Rectal smooth muscle tissue (tissue), 1 donor: ENCODE data around the gene MVB12B.

Experiments
- H3K27ac ChIP-seq: one replicate; pipeline ENCODE4 v1.7.0; 2013; ENCODE audit warnings: low read depth, low read length, inconsistent platforms
- H3K27me3 ChIP-seq: one replicate; pipeline ENCODE4 v1.7.0; 2013; ENCODE audit warnings: low read length; ENCODE audit not compliant: control insufficient read depth, insufficient read depth
- H3K36me3 ChIP-seq: one replicate; pipeline ENCODE4 v1.7.0; 2013; ENCODE audit warnings: low read length; ENCODE audit not compliant: control insufficient read depth, insufficient read depth
- H3K4me1 ChIP-seq: one replicate; pipeline ENCODE4 v1.7.0; 2013; ENCODE audit warnings: low read length; ENCODE audit not compliant: control insufficient read depth, insufficient read depth
- H3K4me3 ChIP-seq: one replicate; pipeline ENCODE4 v1.7.0; 2013; ENCODE audit warnings: low read length
- H3K9ac ChIP-seq: one replicate; pipeline ENCODE4 v1.7.0; 2013; ENCODE audit warnings: low read length

The MVB12B gene

GRCh38 chr9:126363847-126364671 lies 37.4 kb downstream of the MVB12B start:
- Histone ChIP-seq H3K36me3 (no peaks in the 10 kb centered on the region), H3K4me1 (no peaks in the 10 kb centered on the region), H3K27me3 (no peaks in the 10 kb centered on the region), H3K9ac (no peak overlapping the region), H3K27ac (no peak overlapping the region), H3K4me3 (no peak overlapping the region)

GRCh38 chr9:126365780-126366179 lies 39.2 kb downstream of the MVB12B start:
- Histone ChIP-seq H3K4me3 (no peak overlapping the region), H3K27ac (no peak overlapping the region), H3K27me3 (no peaks in the 10 kb centered on the region), H3K9ac (no peak overlapping the region), H3K4me1 (no peaks in the 10 kb centered on the region), H3K36me3 (no peaks in the 10 kb centered on the region)

GRCh38 chr9:126366366-126367011 lies 39.9 kb downstream of the MVB12B start:
- Histone ChIP-seq H3K27ac (no peak overlapping the region), H3K36me3 (no peaks in the 10 kb centered on the region), H3K9ac (no peak overlapping the region), H3K27me3 (no peaks in the 10 kb centered on the region), H3K4me3 (no peak overlapping the region), H3K4me1 (no peaks in the 10 kb centered on the region)

DNA sequence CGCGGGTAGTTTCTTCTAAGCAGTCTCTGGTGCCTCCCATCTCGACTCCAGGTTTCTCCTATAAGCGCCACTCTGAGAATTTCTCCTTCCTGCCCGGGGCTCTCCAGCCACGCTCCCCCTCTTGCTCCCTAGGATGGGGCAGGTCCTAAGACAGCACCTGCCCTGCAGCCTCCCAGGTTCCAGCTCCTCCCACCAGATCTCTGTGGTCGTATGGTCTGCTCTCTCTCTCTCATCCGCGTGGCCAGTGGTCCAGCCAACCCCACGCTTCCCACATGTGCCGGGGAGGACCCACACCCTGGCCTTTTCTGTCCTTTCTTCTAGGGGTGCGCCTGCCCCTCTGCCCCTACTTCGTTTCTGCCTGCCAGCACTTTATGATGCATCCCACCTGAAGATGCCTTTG lies 40.5 kb downstream of the MVB12B start:
- H3K4me3 ChIP-seq = no peak overlapping the region
- H3K27ac ChIP-seq = no peak overlapping the region
- no peaks in the 10 kb centered on the region for H3K36me3 ChIP-seq
- no peaks in the 10 kb centered on the region for H3K4me1 ChIP-seq
- no peak overlapping the region for H3K9ac ChIP-seq
- H3K27me3 ChIP-seq = no peaks in the 10 kb centered on the region

- Histone ChIP-seq H3K27ac (no peak overlapping the region), H3K4me3 (no peak overlapping the region), H3K4me1 (no peaks in the 10 kb centered on the region), H3K27me3 (no peaks in the 10 kb centered on the region), H3K36me3 (no peaks in the 10 kb centered on the region), H3K9ac (no peak overlapping the region)
Observed at GRCh38 chr9:126367616-126368015, 41.0 kb downstream of the MVB12B start.

DNA sequence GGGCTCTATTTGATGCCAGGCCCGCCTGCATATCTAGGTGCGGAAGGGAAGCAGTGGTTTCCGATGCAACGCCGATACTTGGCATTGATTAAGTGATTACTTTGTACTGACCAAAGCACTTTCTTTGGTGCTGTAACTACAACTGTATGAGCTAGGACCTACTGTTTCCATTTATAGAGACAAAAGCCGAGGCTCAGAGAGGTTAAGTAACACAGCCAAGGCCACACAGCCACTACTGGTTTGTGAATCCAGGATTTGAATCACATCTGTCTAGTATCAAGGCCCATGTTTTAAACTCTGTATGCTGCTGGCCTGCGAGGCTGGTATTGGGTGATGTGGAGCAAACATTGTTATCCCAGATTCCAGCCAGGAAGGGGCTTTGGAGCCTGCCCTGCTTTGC lies 41.4 kb downstream of the MVB12B start:
- no peak overlapping the region for H3K27ac ChIP-seq
- H3K36me3 ChIP-seq = no peaks in the 10 kb centered on the region
- no peaks in the 10 kb centered on the region for H3K27me3 ChIP-seq
- no peak overlapping the region for H3K9ac ChIP-seq
- no peak overlapping the region for H3K4me3 ChIP-seq
- H3K4me1 ChIP-seq = no peaks in the 10 kb centered on the region

DNA sequence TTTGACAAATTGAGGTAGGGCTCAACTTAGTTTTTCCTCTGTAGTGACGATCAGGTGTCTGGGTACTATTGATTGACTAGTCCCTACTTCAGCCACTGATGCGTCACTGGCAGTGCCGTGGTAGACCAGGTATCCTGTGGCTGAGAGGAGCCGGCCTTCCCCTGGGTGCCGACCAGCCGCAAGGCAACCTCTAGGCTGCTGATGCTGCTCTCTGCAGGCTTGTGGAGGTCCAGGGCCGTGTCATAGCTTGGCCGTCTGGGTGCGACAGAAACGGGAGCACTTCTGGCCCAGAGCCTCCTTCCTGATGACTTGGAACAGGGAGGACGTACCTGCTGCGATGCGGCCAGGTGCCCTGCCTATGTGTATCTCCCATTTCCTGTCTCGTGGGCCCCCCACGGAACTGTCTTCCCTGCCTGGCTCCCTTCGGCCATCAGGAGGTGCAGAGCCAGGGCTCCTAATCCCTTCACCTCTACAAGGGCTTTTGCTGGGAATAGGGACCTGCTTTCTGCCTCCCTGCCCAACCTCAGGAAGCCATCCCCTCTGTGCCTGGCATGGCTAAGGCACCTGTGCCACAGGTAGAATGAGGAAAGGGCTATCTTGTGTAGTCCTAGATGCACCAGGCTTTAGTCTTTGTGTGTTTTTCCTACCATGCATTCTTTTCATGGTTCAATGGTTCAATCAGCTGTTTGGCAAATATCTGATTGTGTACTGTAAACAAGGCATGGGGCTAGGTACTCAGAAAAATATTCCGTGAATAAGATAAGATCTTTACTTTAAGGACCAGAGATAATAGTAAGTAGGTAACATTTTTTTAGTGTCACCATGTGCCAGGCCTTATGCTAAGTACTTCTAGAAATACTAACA lies 44.6 kb downstream of the MVB12B start:
- Histone ChIP-seq H3K4me1 (no peaks in the 10 kb centered on the region), H3K27me3 (no peaks in the 10 kb centered on the region), H3K27ac (no peak overlapping the region), H3K36me3 (no peaks in the 10 kb centered on the region), H3K4me3 (no peak overlapping the region), H3K9ac (no peak overlapping the region)

DNA sequence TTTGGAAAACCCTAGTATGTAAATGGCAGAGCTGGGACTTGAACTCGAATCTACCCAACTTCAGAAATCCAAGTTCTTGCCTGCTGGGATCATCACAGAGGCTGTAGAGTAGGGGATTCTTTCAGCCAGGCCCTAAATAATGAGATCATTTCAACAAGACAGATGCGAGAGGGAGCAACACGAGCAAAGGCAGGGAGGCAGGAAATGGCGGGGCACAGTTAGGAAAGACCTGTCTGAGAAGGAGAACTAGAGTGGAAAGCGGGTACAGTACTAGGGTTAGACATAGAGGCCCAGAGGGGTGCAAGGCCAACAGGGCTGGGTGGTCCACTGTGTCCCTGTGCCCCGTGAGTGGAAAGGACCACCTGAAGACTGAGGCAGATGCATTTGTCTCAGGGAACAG lies 46.1 kb downstream of the MVB12B start:
- no peak overlapping the region for H3K27ac ChIP-seq
- no peak overlapping the region for H3K9ac ChIP-seq
- no peaks in the 10 kb centered on the region for H3K36me3 ChIP-seq
- no peak overlapping the region for H3K4me3 ChIP-seq
- peaks cover 7% of the 10 kb centered on the region for H3K4me1 ChIP-seq
- no peaks in the 10 kb centered on the region for H3K27me3 ChIP-seq

GRCh38 chr9:126373241-126373640 lies 46.6 kb downstream of the MVB12B start:
- no peaks in the 10 kb centered on the region for H3K27me3 ChIP-seq
- H3K36me3 ChIP-seq = no peaks in the 10 kb centered on the region
- peaks cover 7% of the 10 kb centered on the region for H3K4me1 ChIP-seq
- H3K9ac ChIP-seq = no peak overlapping the region
- no peak overlapping the region for H3K27ac ChIP-seq
- no peak overlapping the region for H3K4me3 ChIP-seq

- H3K36me3 ChIP-seq = no peaks in the 10 kb centered on the region
- no peak overlapping the region for H3K9ac ChIP-seq
- no peak overlapping the region for H3K4me3 ChIP-seq
- H3K4me1 ChIP-seq = peaks cover 7% of the 10 kb centered on the region
- no peak overlapping the region for H3K27ac ChIP-seq
- H3K27me3 ChIP-seq = no peaks in the 10 kb centered on the region
Observed at GRCh38 chr9:126374366-126374781, 47.7 kb downstream of the MVB12B start.

GRCh38 chr9:126375386-126375785 lies 48.8 kb downstream of the MVB12B start:
- no peaks in the 10 kb centered on the region for H3K27me3 ChIP-seq
- H3K4me3 ChIP-seq = no peak overlapping the region
- H3K27ac ChIP-seq = no peak overlapping the region
- H3K4me1 ChIP-seq = peaks cover 7% of the 10 kb centered on the region
- no peaks in the 10 kb centered on the region for H3K36me3 ChIP-seq
- no peak overlapping the region for H3K9ac ChIP-seq
